GM18517 (cell line): ENCODE measurements around the gene PTX4.
"Not testable (repeated sequence)": the region's sequence is repeated elsewhere in the genome, so short reads cannot be mapped to it uniquely, and the experiment has no call there.

Experiments used
- ATAC-seq: cut with Tn5 transposase; IDR thresholded peaks from one replicate; pipeline ENCODE4 v1.9.1; 2021; ENCODE audit warnings: mild to moderate bottlenecking, moderate library complexity; ENCODE audit not compliant: unreplicated experiment

The PTX4 gene

GRCh38 chr16:1487395-1488053 is 1.2 kb downstream of the PTX4 start:
- ATAC-seq, result no peak

GRCh38 chr16:1486551-1487390 is 2.0 kb downstream of the PTX4 start:
- no peak for ATAC-seq

GRCh38 chr16:1485847-1486496 is 2.8 kb downstream of the PTX4 start:
- ATAC-seq, result no peak

GRCh38 chr16:1481906-1482835 is 6.6 kb downstream of the PTX4 start:
- no peak for ATAC-seq

GRCh38 chr16:1478937-1479336 is 9.8 kb downstream of the PTX4 start:
- not testable (repeated sequence) for ATAC-seq

- ATAC-seq, result no peak
Observed at GRCh38 chr16:1477033-1477432, 11.7 kb downstream of the PTX4 start.

GRCh38 chr16:1475552-1476114 is 13.1 kb downstream of the PTX4 start:
- ATAC-seq, result no peak

- peak; percentile 70 for ATAC-seq
Observed at GRCh38 chr16:1474796-1475551, 13.8 kb downstream of the PTX4 start, which contains the start of gene CLCN7. Gene CLCN7, minus strand, starts transcription at chr16:1475028. Its CDS starts 54 bp downstream, at chr16:1474974.

GRCh38 chr16:1474082-1474795 is 14.5 kb downstream of the PTX4 start:
- ATAC-seq, result no peak

GRCh38 chr16:1472974-1473373 is 15.8 kb downstream of the PTX4 start:
- ATAC-seq, result no peak

GRCh38 chr16:1471569-1472194 is 17.1 kb downstream of the PTX4 start:
- ATAC-seq, result no peak

GRCh38 chr16:1470481-1471251 is 18.1 kb downstream of the PTX4 start:
- no peak for ATAC-seq

- no peak for ATAC-seq
Observed at GRCh38 chr16:1469693-1470201, 19.0 kb downstream of the PTX4 start.

GRCh38 chr16:1469141-1469540 is 19.6 kb downstream of the PTX4 start:
- ATAC-seq, result not testable (repeated sequence)

- no peak for ATAC-seq
Observed at GRCh38 chr16:1468426-1468810, 20.3 kb downstream of the PTX4 start.

- no peak for ATAC-seq
Observed at GRCh38 chr16:1466968-1467521, 21.7 kb downstream of the PTX4 start.

GRCh38 chr16:1466054-1466453 is 22.7 kb downstream of the PTX4 start:
- ATAC-seq, result no peak
